HS-27A (cell line): ENCODE measurements around the gene SLC2A4RG.

Experiments used
- DNase-seq: peaks from one replicate; pipeline ENCODE4 v3.0.0-alpha.2; 2012; ENCODE audit warnings: low read depth, missing footprints

Gene SLC2A4RG

GRCh38 chr20:63741354-63741675 is 1.7 kb downstream of the SLC2A4RG start:
- no peak for DNase-seq

- DNase-seq = no peak
These were observed 2.3 kb downstream of the SLC2A4RG start for GRCh38 chr20:63741676-63742380.

GRCh38 chr20:63742381-63743024 is 2.9 kb downstream of the SLC2A4RG start:
- DNase-seq = no peak

GRCh38 chr20:63743210-63743970 is 3.8 kb downstream of the SLC2A4RG start:
- DNase-seq = no peak

- no peak for DNase-seq
These were observed 4.6 kb downstream of the SLC2A4RG start for GRCh38 chr20:63744158-63744557.

- DNase-seq = no peak
These were observed 5.2 kb downstream of the SLC2A4RG start for GRCh38 chr20:63744574-63745423.

- DNase-seq = no peak
These were observed 5.8 kb downstream of the SLC2A4RG start for GRCh38 chr20:63745424-63745805.

GRCh38 chr20:63745961-63746731 is 6.6 kb downstream of the SLC2A4RG start:
- DNase-seq = no peak

GRCh38 chr20:63746751-63747315 is 7.3 kb downstream of the SLC2A4RG start:
- DNase-seq = no peak

- no peak for DNase-seq
These were observed 8.1 kb downstream of the SLC2A4RG start for GRCh38 chr20:63747622-63748069.

- no peak for DNase-seq
These were observed 8.7 kb downstream of the SLC2A4RG start for GRCh38 chr20:63748070-63748933.

- no peak for DNase-seq
These were observed 9.3 kb downstream of the SLC2A4RG start for GRCh38 chr20:63748934-63749270.

GRCh38 chr20:63749597-63750508 is 10.3 kb downstream of the SLC2A4RG start:
- DNase-seq = no peak

- no peak for DNase-seq
These were observed 11.4 kb downstream of the SLC2A4RG start for GRCh38 chr20:63750807-63751470.

GRCh38 chr20:63751471-63752271 is 12.1 kb downstream of the SLC2A4RG start:
- no peak for DNase-seq

GRCh38 chr20:63752411-63753101 is 13.0 kb downstream of the SLC2A4RG start:
- no peak for DNase-seq

GRCh38 chr20:63753381-63753780 is 13.8 kb downstream of the SLC2A4RG start:
- no peak for DNase-seq
